Activated T-cell treated with anti-CD3 and anti-CD28 coated beads, Interleukin-2, amount 50 U/mL, for 48 hours (primary cell): Measurements from ENCODE around the gene POU1F1.
"Not testable (repeated sequence)": the region's sequence is repeated elsewhere in the genome, so short reads cannot be mapped to it uniquely, and the experiment has no call there.

Source experiments
- DNase-seq, 2 experiments: peaks; one replicate each; pipeline ENCODE4 v3.0.0-alpha.2; 2020

The POU1F1 gene, protein sequence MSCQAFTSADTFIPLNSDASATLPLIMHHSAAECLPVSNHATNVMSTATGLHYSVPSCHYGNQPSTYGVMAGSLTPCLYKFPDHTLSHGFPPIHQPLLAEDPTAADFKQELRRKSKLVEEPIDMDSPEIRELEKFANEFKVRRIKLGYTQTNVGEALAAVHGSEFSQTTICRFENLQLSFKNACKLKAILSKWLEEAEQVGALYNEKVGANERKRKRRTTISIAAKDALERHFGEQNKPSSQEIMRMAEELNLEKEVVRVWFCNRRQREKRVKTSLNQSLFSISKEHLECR

DNA sequence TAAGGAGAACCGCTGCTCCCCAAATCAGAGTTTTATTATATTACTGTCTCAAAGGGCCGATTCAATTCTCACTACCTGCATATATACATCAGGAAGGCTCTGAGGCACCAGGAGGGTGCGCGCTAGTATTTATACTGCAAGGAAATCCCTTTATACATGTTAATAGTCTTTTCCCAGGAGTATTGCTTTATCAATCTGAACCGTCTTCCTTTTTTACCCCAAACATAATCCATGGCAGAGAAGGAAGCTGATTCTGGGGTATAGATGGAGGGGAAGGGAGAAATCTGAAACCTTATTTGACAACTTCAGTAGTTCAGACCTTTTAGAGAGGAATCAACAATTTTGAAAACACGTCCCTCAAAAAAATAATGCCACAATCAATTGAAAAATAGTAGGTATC lies at the start of gene POU1F1:
POU1F1 (minus strand) TSS at position 101 of the 400 bp plus-strand sequence. CDS start 122 bp downstream, outside the sequence.
- DNase-seq, result no peak

DNA sequence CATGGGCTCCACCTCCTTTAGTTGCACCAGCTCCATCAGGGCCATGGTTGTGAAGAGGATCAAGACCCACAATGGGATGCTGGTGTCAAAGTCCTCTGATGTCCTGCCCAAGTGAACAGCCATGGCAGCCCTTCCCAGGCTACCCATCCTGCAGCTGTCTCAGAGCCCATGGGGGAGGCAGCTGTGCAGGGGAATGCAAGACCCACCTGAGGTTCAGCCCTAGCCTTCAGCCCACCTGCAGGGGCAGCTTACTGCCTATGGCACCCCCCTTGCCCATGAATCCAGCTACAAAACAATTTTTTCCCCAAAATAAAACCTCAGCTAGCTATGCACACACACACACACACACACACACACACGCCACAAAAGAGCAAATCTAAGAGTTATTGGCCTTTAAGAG lies 48.2 kb upstream of the POU1F1 start:
- DNase-seq, result no peak

DNA sequence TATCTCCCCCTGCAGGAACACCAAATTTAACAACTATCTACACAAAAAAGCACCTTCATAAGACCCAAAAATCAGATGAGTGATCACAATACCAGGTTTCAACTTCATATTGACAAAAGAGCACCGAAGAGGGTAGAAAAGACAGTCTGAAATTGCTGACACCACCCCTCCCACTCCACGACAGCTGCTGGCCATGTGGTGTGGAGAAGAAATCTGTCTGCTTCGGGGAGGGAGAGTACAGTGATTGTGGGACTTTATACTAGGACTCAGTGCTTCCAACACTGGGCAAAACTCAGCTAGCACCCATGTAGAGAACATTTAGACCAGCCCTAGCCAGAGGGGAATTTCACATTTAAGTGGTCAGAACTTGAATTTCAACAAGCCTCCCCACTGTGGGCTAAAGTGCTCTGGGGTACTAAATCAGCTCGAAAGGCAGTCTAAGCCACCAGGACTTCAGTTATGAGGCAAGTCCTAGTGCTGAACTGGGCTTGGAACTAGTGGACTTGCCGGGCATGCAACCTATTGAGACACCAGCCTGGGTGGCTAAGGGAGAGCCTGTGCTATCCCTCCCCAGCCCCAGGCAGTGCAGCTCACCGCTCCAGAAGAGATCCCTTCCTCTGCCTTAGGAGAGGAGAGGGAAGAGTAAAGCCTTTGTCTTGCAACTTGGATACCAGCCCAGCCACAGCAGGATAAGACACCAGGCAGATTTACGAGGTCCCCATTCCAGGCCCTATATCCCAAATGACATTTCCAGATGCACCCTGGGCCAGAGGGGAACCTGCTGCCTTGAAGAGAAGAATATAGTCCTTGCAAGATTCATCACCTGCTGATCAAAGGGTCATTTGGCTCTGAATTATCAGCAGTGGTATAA lies 44.6 kb upstream of the POU1F1 start:
- DNase-seq, result no peak

DNA sequence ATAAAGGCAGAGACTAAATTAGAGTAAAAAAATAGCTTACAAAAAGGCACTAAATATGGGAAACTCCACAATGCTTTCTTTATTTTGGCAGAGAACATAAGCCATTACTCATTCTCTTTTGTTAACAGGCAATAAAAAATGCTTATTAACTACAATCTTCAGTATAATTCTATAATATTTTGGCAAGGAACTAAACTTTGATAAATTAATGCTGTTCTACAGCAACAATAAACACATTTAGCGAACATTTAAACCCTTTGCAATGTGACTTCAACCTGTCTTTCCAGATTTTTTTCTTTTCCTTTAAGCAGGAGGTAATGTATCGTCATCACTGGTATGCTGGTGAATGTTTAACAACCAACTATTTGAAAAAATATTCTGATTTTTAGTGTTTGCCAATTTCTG lies 42.2 kb upstream of the POU1F1 start:
- no peak for DNase-seq

DNA sequence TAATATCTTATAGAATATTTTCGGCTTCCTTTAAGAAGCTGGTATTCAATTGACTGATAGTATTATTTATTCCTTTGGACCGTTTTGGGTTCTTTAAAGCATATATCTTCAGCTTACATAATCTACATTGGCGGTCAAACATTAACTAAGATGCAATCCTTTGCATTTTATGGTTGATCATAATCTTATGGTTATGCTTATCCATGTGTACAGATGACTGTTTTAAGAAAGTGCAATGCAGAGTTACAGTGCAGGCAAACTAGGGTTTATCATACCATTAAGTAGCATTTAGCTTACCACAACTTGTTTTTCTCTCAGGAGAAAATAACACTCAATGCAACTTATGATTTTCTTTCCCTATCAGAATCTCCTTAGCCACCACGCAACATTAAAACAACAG lies 41.4 kb upstream of the POU1F1 start:
- DNase-seq, result no peak

DNA sequence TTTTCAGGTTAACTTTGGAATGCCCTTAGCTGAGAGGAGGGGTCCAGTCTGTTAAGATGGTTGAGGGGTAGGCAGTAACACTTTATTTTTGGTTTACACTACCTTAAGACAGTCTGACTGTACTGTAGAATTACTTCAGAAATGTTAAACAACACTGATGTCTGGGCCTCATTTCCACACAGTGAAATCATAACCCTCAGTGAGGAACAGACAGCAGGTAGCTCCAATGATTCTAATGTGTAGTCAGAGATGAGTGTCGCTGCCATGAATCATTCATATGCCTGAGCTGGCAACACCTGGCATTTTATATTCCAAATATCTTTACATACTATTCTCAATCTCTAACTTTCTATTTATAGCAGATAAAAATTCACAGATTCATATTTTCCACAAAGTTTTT lies 37.3 kb upstream of the POU1F1 start:
- DNase-seq, result no peak

DNA sequence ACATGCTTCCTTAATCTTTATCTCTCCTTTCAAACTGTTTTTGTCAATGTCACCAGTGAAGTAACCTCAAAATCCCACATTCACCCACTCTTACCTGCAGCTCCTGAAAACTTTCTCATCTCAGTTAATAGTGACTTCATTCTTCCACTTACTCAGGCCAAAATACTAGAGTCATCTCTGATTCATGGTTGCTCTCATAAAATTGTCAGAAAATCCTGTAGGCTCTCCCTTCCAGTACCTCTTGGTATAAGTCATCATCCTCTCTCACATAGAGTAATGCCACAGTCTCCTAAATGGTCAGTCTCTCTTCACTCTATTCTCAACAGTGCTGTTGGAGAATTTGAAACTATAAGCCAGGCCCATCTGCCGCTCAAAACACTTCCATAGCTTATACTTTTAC lies 34.9 kb upstream of the POU1F1 start:
- DNase-seq, result no peak

DNA sequence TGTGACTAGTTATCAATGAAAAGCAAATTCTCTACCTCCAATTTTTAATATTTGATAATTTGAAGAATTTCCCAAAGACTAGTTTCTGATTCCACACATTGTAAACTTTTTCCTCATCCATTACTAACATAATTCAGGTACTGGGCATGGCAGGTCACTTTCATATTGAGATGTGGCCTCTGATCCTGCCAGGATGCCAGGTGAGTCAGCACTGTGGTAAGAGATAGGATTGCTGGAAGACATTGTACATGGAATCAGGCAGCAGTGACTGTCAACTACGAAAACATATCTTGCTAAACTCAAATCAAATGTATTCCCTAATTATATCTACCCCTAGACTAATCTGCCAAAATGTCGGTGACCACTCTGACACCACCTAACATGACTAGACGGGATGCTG lies 33.2 kb upstream of the POU1F1 start:
- DNase-seq, result no peak

DNA sequence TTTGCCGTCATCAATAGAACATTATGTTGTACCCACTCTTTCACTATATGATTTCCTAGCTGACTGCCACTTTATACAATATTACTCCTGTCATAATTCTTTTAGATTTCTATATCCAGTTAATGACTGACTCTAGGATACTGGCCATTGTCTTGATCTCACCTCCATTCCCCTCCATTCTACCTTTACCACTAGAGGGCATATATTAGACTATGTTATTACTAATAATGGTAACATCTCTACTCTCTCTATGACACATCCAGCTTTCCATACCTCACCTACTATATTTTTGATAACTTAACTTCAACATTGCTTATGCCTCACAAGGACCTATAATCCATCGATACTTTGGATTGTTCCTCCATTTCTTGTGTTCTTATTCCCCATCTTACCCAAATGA lies 31.4 kb upstream of the POU1F1 start:
- DNase-seq, result no peak

DNA sequence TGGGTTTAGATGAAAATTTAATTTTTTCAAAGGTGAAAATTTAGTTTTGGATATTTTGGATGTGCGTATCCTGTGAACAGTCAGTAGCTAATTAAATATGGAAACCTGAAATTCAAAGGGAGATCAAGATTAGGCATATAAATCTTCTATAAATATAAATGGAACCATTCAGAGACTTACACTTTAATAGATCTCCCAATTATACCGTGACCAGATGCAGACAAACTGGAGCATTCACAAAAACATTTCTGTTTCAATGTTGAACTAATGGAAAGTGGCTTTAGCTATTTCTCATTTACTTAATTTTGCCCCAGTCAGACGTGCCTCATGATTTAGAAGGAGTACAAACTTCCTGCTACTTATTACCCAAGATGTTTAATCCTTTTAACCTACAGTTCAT lies 29.1 kb upstream of the POU1F1 start:
- no peak for DNase-seq

DNA sequence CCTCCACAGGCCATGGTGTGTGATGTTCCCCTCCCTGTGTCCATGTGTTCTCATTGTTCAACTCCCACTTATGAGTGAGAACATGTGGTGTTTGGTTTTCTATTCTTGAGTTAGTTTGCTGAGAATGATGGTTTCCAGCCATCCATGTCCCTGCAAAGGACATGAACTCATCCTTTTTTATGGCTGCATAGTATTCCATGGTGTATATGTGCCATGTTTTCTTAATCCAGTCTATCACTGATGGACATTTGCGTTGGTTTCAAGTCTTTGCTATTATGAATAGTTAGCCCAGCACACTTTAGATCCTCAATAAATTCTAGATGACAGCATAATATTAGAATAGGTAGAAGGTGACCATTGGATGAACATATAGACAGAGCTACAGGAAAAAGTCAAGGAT lies 28.6 kb upstream of the POU1F1 start:
- not testable (repeated sequence) for DNase-seq

DNA sequence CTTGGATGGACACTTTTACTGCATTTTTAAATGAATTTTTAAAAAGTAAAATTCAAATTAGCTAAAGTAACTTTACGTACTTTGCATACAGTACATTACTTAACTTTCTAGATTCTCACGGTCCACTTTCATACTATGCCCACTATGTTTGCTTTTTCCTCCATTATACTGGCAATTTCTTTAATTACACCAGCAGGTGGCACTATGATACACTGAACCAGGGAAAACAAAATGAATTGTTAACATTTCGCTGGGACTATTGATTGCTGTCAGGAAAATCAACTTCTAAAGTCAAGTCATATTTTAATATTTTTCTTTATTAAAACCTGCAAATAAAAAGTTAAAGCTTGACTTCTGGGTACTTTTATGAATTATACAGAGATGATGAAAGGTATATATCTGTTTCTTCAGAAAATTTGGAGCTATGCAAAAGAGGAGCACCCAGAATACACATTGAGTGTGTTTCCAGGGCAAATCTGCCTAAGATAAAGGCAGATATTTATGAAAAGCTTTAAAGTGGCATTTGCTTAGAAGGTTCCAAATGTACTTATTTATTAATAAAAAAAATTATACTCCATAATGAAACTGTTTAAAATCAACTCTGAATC lies 21.8 kb upstream of the POU1F1 start:
- no peak for DNase-seq

DNA sequence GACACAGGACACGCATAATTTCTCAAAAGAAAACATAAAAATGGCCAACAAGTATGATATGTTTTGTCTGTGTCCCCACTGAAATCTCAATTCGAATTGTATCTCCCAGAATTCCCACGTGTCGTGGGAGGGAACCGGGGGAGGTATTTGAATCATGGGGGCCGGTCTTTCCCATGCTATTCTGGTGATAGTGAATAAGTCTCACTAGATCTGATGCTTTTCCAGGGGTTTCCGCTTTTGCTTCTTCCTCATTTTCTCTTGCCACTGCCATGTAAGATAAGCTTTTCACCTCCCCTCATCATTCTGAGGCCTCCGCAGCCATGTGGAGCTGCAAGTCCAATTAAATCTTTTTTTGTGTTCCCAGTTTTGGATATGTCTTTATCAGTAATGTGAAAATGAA lies 12.1 kb upstream of the POU1F1 start:
- no peak for DNase-seq

DNA sequence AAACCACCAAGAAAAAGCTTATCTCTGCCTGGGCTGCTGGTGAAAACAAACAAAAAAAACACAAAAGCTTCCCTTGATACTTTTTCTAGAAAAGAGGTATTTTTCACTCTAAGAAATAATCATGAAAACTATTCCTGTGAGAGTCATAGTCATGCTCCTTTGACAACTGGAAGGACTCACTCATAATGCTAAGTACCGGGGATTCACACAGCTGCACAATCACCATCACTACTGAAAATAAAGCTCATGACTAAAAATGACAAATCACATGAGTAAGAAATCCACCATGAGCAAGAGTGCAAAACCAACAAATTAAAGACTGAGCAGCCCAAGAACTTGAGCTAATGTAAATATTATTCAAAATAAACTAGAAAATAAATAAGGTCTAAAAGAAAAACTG lies 10.6 kb upstream of the POU1F1 start:
- DNase-seq, result no peak

DNA sequence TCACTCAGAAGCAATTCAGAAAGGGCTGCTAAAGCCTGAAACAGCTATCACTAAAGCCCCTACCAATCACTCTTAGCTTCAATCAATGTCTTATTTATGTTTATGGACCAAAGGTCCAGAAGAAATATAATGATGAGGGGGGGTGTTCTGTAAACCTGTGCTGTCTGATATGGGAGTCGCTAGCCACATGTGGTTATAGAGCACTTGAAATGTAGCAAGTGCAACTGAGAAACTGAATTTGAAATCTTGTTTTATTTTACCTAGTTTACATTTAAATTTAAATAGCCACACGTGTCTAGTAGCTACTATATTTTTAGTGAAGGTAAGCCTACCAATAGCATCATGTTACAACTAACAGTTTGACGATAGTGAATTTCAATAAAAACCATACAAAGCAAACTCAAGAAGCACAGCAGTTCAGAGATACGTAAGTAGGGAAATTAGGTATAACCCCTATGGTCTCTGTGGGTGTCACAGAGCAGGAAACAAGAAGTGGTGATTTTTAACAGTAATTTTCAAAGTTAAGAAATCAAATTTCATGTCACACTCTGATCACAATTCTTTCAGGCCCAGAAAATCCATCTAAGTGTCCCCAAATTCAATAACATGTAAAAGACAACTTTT lies 3.6 kb downstream of the POU1F1 start:
- no peak for DNase-seq

DNA sequence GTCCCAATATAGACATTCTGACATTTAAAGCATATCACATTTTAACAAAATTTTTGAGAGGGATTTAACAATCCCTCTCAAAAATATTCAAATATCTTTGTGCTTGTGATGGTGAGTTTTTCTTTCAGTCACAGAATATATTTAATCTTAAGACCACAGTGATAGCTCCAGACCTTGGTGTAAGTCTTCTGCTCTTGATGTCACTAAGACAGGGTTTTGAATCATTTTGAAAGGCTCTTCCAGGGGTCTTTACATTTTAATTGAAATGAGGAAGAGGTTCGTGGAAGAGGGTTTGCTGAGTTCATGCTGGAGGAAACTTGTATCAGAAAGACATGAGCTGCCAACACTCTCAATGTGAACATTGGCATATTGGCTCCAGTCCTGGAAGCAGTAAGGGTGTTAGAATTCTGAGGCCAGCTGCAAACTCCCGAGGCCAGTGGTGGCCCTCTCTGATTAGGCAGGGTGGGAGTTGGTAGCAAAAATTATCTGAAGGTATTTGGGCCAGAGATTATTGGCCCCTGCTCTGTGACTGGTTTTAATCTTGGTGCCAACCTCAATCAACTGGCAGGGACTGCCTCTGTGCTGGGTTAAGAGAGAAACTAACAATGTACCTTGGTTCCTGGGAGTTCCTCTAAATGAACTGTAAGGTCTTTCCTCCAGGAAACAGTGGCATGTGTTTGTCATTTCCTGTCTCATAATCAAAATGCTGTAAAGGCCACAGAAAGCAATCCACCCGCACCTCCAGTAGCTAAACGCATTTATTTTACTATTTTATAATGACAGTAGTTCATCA lies 5.3 kb downstream of the POU1F1 start:
- no peak for DNase-seq

DNA sequence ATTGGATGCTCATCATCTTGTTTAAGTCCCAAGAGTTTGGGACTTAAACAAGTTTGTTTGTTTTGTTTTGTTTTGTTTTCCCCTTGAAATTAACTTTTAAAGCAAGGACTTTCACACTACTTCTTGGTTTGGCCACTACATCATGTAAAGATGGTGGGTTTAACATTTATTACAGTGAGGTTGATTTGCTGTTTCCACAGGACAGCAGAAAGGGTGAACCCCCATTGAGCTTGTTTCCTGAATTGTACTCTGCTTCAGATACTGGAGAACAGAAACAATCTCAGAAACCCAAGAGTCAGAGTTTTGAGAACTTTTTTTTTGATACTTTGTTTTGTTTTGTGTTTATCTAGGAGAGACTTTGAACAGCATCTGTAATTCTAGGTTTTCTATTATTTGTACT lies 6.7 kb downstream of the POU1F1 start:
- no peak for DNase-seq

DNA sequence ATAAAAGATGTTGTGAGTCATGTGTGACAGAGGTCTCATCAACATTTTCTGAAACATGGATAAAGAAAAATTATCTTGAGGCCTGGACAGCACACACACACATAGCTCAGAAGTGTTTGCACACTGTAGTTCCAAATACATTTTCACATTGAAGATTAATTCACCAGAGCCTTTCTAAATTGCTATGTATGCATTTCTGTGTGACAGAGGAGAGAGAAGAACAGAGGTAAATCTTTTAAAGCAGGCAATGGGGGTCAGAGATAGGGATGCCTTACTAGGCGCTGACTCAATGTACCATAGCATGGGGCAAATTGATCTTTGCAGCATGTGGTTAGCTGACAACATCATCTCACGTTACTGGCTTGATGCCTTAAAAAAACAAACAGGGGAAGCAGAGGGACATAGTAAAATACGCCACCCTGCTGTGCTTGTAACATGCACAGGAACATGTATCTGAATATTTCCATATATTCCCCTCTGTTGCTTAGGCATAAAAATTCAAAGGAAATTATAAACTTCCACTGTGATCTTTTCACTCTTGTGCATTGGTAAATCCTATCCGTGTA lies 7.7 kb downstream of the POU1F1 start:
- no peak for DNase-seq

DNA sequence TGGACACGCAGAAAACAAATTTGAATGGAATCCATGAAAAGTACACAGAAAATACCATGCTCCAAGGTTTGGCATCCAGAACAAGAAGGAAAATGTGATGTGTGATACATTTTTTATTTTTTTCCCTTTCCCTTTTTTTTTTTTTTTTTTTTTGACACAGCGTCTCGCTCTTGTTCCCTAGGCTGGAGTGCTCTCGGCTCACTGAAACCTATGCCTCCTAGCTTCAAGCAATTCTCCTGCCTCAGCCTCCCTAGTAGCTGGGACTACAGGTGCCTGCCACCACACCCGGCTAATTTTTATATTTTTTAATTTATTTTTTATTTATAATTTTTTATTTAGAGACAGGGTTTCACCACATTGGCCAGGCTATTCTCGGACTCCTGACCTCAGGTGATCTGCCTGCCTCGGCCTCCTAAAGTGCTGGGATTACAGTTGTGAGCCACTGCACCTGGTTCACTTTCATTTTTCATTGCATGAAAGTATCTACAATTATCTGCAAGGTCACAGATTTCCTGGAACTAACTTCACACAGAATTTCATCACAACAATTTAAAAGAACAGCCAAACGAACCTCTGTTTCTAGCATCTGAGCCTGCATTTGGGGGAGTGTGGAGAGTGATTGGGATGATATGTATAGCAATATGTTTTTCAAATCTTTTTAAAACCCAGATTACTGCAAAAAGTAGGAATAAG lies 8.3 kb downstream of the POU1F1 start:
- DNase-seq, result no peak

DNA sequence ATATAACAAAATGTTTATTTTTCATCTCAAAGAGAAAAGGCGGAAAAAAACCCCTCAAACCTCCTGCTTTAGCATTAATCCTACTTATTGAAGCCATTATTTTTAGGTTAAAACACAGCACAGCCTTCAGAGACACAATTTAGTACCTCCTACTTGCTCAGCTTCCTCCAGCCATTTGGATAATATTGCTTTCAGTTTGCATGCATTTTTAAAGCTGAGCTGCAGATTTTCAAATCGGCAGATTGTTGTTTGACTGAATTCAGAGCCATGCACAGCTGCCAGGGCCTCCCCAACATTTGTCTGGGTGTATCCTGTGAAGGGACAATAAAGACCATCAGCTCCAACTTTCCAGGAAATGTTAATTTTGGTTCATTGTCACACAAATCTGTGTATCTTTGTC lies 14.5 kb downstream of the POU1F1 start:
- DNase-seq, result no peak

DNA sequence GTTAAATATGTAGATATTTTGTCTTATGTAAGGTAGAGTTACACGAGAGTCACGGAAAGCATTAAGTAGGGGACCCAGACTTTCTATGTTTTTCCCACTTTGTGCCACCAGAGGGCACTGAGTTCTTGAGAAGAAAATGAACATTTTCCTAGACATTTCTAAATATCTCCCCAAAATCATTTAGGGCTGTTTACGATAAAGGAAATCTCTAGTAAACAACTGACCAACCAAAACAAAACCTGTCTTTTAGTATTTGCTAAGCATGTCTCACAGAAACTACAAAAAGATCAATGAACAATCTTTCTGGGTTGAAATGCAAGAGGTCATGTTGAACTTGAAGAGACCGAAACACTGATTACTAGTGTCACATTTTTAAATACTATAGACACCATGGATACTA lies 16.1 kb downstream of the POU1F1 start:
- DNase-seq, result peak; percentile 36 to 47

DNA sequence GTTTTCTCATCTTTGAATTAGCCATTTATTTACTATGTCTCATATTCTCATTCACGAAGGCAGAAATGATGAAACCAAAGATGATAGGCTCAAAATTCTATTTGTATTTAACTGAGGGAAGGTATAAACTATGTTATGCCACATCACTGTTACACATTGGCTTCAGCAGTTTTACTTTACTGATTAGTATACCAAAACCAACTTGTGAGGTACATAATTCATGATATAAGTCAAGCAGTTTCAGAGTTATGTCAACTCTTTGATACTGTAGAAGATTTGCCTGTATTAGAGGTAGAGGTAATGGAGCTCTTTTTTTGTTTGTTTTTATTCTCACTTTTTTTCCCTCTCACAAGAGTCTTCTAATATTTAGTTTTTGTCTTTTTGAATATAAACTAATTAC lies 26.4 kb downstream of the POU1F1 start:
- DNase-seq, result no peak
